ENCODE data around the gene MYZAP. TPM values are rescaled to one million over a fixed set of nuclear protein-coding genes. Genes with fewer than 3 reads are reported as not detected.
A peak's percentile ranks its signal among the peaks of the same experiment; 100 is the strongest.

Gene MYZAP
- total and polyA plus RNA-seq, 9 of the 15 experiments (the other 6 are each of a cell fraction or from before 2014, with no cell fraction given) = 0.03 TPM; not detected in 8

DNA sequence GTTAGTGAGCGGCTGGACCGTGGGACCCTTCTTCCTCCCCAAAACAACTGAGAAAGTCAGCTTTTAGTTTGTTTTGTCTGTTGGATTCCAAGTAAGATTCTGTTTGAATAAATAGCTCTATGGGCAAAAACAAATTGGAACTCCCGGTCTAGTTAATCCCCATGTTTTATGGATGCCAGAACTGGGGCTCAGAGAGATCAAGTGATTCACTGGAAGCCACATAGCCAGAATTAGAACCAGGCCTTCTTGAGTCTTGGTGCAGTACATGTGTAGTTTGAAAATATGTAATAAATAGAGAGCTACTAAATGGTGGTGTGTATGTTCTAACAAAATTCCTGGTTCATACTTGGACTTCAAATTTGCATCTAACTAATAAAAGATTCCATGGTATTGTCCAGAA lies 85.5 kb downstream of the MYZAP start:
- no peaks in the 10 kb centered on the region for H3K79me2 ChIP-seq (ENCODE audit: control insufficient read depth, insufficient read depth, low read length)
- no peak overlapping the region for H3K4me3 ChIP-seq
- H3K27ac ChIP-seq (ENCODE audit: extremely low read depth, low read depth, low read length) = no peak overlapping the region
- H3K4me2 ChIP-seq (ENCODE audit: insufficient read depth, low read length) = no peak overlapping the region
- H3K4me1 ChIP-seq (replicated peaks in 1 of 2; ENCODE audit: control insufficient read depth in 2 of 2, insufficient read depth in 2 of 2, low read length in 2 of 2) = no peaks in the 10 kb centered on the region
- no peaks in the 10 kb centered on the region for H3K9me3 ChIP-seq (replicated peaks; ENCODE audit: control insufficient read depth, insufficient read depth, low read depth, low read length)
- H2AFZ ChIP-seq (ENCODE audit: low read depth, low read length) = no peak overlapping the region
- no peaks in the 10 kb centered on the region for H3K36me3 ChIP-seq (ENCODE audit: control insufficient read depth, insufficient read depth, low read length)
- H4K20me1 ChIP-seq (replicated peaks; ENCODE audit: control insufficient read depth, insufficient read depth, low read length) = no peaks in the 10 kb centered on the region
- H3K9me1 ChIP-seq (ENCODE audit: control insufficient read depth, insufficient read depth, low read length) = no peaks in the 10 kb centered on the region
- H3K9ac ChIP-seq (ENCODE audit: insufficient read depth in 1 of 2, low read depth in 2 of 2, low read length in 2 of 2) = no peak overlapping the region
- intact Hi-C loops (cut with micrococcal nuclease) = no loop called here
- TF ChIP-seq BRD4 (IDR thresholded peaks at IDR 0.05) (no peak), CBX2 (IDR thresholded peaks at IDR 0.05; ENCODE audit: insufficient read depth, low read length, poor library complexity, severe bottlenecking) (peak; percentile 72)
- POLR2A ChIA-PET = interaction anchor here (0.6 to 2.2 kb wide), 2 partner anchors 29 to 507 kb away, joined by 3 to 7 read pairs; partner anchors contain the start of gene POLR2M
- DNase-seq (ENCODE audit: extremely low read depth in 1 of 4, low spot score in 3 of 4) (no peak), ATAC-seq (no peak), FAIRE-seq (no peak)
- no TSS peak for BruUV-seq (replicated peaks)
- CTCF ChIA-PET (ENCODE audit: low intra/inter-chr PET ratio) = no interaction called here
- WGBS (ENCODE audit: insufficient coverage, low coverage, missing lambda C conversion rate) = 0% methylated on average over 3 of the region's 3 CpGs
- H3K27me3 ChIP-seq (ENCODE audit: control insufficient read depth in 2 of 2, insufficient read depth in 2 of 2, low read length in 2 of 2) = peaks cover 33 to 35% of the 10 kb centered on the region in 2 experiments
- in situ Hi-C loops (cut with MboI) = no loop called here

- no peak for ATAC-seq
- H3K4me3 ChIP-seq = no peak overlapping the region
- ChIA-PET POLR2A (interaction anchor here (0.5 to 1.1 kb wide), 2 partner anchors 26 to 113 kb away, joined by 4 to 5 read pairs; partner anchors contain the start of gene POLR2M), CTCF (ENCODE audit: low intra/inter-chr PET ratio) (no interaction called here)
- H3K27ac ChIP-seq (ENCODE audit: extremely low read depth, low read depth, low read length) = no peak overlapping the region
- no TSS peak for BruUV-seq (replicated peaks)
- H2AFZ ChIP-seq (ENCODE audit: low read depth, low read length) = no peak overlapping the region
- H3K4me2 ChIP-seq (ENCODE audit: insufficient read depth, low read length) = no peak overlapping the region
- no peak overlapping the region for H3K9ac ChIP-seq (ENCODE audit: insufficient read depth in 1 of 2, low read depth in 2 of 2, low read length in 2 of 2)
- FAIRE-seq = no peak
- intact Hi-C loops (cut with micrococcal nuclease) = no loop called here
- no peaks in the 10 kb centered on the region for H4K20me1 ChIP-seq (replicated peaks; ENCODE audit: control insufficient read depth, insufficient read depth, low read length)
- H3K79me2 ChIP-seq (ENCODE audit: control insufficient read depth, insufficient read depth, low read length) = no peaks in the 10 kb centered on the region
- in situ Hi-C loops (cut with MboI) = no loop called here
- H3K27me3 ChIP-seq (ENCODE audit: control insufficient read depth in 2 of 2, insufficient read depth in 2 of 2, low read length in 2 of 2) = peaks cover 37 to 46% of the 10 kb centered on the region in 2 experiments
- no peaks in the 10 kb centered on the region for H3K9me1 ChIP-seq (ENCODE audit: control insufficient read depth, insufficient read depth, low read length)
- no peaks in the 10 kb centered on the region for H3K9me3 ChIP-seq (replicated peaks; ENCODE audit: control insufficient read depth, insufficient read depth, low read depth, low read length)
- H3K4me1 ChIP-seq (replicated peaks in 1 of 2; ENCODE audit: control insufficient read depth in 2 of 2, insufficient read depth in 2 of 2, low read length in 2 of 2) = no peaks in the 10 kb centered on the region
- 6% methylated on average over 1 of the region's 1 CpG for WGBS (ENCODE audit: insufficient coverage, low coverage, missing lambda C conversion rate)
- no peak for DNase-seq (ENCODE audit: extremely low read depth in 1 of 4, low spot score in 3 of 4)
- no peaks in the 10 kb centered on the region for H3K36me3 ChIP-seq (ENCODE audit: control insufficient read depth, insufficient read depth, low read length)
- TF ChIP-seq CCAR2 (IDR thresholded peaks at IDR 0.05; ENCODE audit: low read depth, low read length) (no peak), NFATC3 (IDR thresholded peaks at IDR 0.05) (no peak), SRSF7 (optimal IDR thresholded peaks at IDR 0.05; ENCODE audit: low read depth, low read length) (no peak), NKRF (IDR thresholded peaks at IDR 0.05; ENCODE audit: borderline replicate concordance) (no peak), BRF2 (IDR thresholded peaks at IDR 0.05; ENCODE audit: borderline replicate concordance, insufficient read depth, insufficient read length) (no peak), ZBTB8A (IDR thresholded peaks at IDR 0.05; ENCODE audit: partially characterized antibody) (no peak), NR3C1 (CRISPR knock-in tag; IDR thresholded peaks at IDR 0.05) (no peak), MLLT1 (IDR thresholded peaks at IDR 0.05) (no peak), RBM17 (IDR thresholded peaks at IDR 0.05; ENCODE audit: borderline replicate concordance, low read depth, low read length) (no peak)
These were observed 88.3 kb downstream of the MYZAP start for GRCh38 chr15:57680021-57680420.
